ENCODE data around the gene KLHDC4.

KLHDC4 gene

DNA sequence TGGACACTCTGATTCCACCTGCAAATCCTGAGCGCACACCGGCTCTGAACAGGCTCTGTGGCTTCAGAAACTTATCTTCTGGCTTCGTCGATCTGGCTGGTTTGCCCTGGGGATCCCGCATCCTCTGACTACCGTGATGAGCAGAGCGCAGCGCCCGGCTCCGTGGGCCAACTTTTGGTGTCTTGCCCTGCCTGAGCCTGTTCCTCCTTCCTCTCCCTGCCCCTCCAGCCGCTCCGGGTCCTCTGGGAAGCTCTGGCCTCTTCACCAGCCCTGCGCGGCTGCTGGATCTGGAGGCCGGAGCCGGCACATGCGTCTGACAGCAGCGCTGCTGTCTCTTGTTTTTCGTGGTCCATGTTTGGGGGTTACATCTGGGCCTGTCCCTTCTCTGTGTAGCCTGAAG lies 97.8 kb downstream of the KLHDC4 start:
- TF ChIP-seq, protein P1, sequence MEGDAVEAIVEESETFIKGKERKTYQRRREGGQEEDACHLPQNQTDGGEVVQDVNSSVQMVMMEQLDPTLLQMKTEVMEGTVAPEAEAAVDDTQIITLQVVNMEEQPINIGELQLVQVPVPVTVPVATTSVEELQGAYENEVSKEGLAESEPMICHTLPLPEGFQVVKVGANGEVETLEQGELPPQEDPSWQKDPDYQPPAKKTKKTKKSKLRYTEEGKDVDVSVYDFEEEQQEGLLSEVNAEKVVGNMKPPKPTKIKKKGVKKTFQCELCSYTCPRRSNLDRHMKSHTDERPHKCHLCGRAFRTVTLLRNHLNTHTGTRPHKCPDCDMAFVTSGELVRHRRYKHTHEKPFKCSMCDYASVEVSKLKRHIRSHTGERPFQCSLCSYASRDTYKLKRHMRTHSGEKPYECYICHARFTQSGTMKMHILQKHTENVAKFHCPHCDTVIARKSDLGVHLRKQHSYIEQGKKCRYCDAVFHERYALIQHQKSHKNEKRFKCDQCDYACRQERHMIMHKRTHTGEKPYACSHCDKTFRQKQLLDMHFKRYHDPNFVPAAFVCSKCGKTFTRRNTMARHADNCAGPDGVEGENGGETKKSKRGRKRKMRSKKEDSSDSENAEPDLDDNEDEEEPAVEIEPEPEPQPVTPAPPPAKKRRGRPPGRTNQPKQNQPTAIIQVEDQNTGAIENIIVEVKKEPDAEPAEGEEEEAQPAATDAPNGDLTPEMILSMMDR (IDR thresholded peaks at IDR 0.05; ENCODE audit: low read depth, low read length): no peak
- no peaks in the 10 kb centered on the region for H3K27me3 ChIP-seq

DNA sequence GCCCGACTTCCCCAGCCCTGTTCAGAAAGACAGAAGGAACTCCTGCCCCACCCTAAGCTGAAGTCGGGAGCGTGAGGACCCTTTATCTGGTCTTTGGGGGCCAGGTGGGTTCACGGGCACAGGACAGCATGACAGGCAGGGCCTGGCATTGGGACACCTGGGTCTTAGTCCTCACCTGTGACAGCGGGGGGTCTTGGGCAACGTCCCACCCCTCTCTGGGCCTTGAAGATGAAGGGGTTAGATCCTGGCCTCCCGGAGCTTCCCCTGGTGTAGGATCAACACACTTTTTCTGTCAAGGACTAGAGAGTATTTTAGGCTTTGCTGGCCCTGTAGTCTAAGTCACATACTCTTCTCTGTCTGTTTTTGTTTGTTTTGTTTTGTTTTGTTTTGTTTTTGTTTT lies 98.3 kb downstream of the KLHDC4 start:
- no peaks in the 10 kb centered on the region for H3K4me1 ChIP-seq
- no peaks in the 10 kb centered on the region for H3K9me3 ChIP-seq
- TF ChIP-seq, protein P1 (IDR thresholded peaks at IDR 0.05; ENCODE audit: low read depth, low read length): no peak
- H3K4me3 ChIP-seq (ENCODE audit: low read depth, low read length): no peak overlapping the region
- no peak for DNase-seq
- no peaks in the 10 kb centered on the region for H3K36me3 ChIP-seq
- no peaks in the 10 kb centered on the region for H3K27me3 ChIP-seq

More for the DNA sequence above, 97.8 kb downstream of the KLHDC4 start:
- no peak for DNase-seq
- no peaks in the 10 kb centered on the region for H3K4me1 ChIP-seq
- H3K4me3 ChIP-seq (ENCODE audit: low read depth, low read length): no peak overlapping the region
- no peaks in the 10 kb centered on the region for H3K9me3 ChIP-seq
- no peaks in the 10 kb centered on the region for H3K36me3 ChIP-seq

DNA sequence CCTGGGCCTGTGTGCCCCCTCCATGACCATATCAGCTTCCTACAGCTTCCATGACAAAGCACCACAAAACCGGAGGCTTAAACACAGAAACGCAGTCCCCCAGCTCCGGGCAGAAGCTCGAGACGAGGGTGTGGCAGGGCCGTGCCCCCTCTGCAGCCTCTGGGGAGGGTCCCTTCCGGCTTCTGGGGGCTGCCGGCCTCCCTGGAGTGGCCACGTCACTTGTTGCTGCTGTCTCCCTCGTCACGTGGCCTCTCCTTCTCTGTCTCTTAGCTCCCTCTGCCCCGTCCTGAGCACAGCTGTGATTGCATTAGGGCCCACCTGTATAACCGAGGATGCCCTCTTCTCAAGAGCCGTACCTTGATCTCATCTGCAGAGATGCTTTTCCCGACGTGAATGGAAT lies 98.9 kb downstream of the KLHDC4 start:
- H3K36me3 ChIP-seq: no peaks in the 10 kb centered on the region
- no peak overlapping the region for H3K4me3 ChIP-seq (ENCODE audit: low read depth, low read length)
- DNase-seq: no peak
- TF ChIP-seq, protein P1 (IDR thresholded peaks at IDR 0.05; ENCODE audit: low read depth, low read length): no peak
- H3K27me3 ChIP-seq: no peaks in the 10 kb centered on the region
- H3K4me1 ChIP-seq: no peaks in the 10 kb centered on the region
- no peaks in the 10 kb centered on the region for H3K9me3 ChIP-seq

DNA sequence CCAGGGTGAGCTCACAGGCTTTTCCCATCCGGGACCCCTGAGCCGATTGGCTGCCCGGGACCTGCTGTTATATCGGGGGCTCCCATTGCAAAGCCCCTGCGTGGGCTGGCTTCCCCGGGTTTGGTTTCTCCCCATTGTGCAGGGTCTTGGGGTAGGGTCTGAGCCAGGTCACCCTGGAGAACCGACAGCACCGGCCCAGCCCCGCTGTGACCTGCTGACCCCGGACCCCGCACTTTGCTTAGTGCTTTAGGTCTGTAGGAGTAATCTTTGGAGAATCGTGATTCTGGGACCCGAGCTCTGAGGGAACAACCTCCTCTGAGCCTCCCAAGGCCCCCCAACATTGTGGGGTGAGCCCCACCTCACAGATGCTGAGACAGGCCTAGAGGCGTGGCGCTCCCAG lies 100.6 kb downstream of the KLHDC4 start:
- Histone ChIP-seq H3K36me3 (no peaks in the 10 kb centered on the region), H3K27me3 (no peaks in the 10 kb centered on the region), H3K9me3 (no peaks in the 10 kb centered on the region), H3K4me3 (ENCODE audit: low read depth, low read length) (no peak overlapping the region), H3K4me1 (no peaks in the 10 kb centered on the region)
- TF ChIP-seq, protein P1 (IDR thresholded peaks at IDR 0.05; ENCODE audit: low read depth, low read length): no peak
- DNase-seq: no peak

DNA sequence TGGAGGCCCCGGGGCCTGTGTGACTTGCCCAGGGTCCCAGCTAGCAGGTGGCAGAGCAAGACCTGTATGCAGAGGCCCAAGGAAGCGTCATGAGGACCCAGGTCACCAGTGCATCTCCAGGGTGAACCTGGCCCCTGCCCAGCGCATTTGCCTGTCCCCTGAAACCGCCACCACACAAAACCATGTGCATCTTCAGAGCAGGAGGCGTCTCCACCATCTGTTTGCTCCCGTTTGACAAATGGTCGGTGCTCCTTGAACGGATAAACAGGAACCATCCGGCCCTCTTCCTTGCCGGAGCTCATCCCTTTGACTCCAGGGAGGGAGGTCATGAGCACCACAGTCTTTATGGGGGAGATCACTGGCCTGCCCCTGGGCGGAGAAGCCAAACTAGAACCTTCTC lies 101.0 kb downstream of the KLHDC4 start:
- Histone ChIP-seq H3K36me3 (no peaks in the 10 kb centered on the region), H3K9me3 (no peaks in the 10 kb centered on the region), H3K27me3 (no peaks in the 10 kb centered on the region), H3K4me3 (ENCODE audit: low read depth, low read length) (no peak overlapping the region), H3K4me1 (no peaks in the 10 kb centered on the region)
- TF ChIP-seq, protein P1 (IDR thresholded peaks at IDR 0.05; ENCODE audit: low read depth, low read length): no peak
- DNase-seq: no peak

DNA sequence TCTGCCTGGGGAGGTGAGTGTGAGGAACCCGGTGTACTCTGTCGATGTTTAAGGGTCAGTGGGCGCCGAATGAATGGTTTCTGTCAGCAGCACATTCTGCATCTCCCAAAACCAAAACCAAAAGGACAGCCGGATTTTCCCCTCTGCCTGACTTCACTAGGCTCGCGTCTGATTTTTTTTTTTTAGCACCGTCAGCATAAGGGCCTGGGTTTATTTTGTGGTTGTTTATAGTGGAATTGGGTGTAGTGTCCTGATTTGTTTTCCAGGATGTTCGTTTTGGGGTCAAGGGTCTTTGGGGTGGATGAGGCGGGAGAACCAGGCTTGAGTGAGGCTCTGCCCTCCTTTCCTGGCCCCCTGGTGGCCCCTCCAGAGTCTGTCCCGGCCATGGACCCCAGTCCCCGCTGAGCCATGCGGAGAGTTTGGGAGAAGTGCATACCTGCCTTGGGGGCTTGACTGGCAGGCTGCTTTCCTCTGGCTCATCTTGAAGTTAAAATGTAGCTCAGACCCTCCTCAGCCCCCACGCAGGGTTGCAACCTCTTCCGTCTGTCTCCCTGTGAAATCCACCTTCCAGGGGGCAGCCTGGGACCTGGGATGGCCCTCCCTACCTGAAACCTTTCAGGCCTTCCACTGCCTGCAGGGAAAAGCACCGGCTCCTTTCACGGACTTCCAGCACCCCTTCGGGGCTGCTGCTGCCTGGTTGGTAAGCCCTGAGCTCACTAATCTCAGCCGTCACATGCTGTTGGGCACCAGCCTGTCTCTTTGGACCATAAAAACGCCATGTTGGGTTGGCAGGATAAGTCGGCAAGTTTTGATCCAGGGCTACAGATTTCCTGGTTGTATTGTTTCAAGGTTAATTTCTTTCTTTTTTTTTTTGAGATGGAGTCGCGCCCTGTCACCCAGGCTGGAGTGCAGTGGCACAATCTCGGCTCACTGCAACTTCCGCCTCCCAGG lies 103.3 kb downstream of the KLHDC4 start:
- no peaks in the 10 kb centered on the region for H3K36me3 ChIP-seq
- no peaks in the 10 kb centered on the region for H3K4me1 ChIP-seq
- no peak for DNase-seq
- no peak overlapping the region for H3K4me3 ChIP-seq (ENCODE audit: low read depth, low read length)
- H3K27me3 ChIP-seq: no peaks in the 10 kb centered on the region
- peaks cover 5% of the 10 kb centered on the region; the same call in 1 of the 2 replicates for H3K9me3 ChIP-seq
- TF ChIP-seq, protein P1 (IDR thresholded peaks at IDR 0.05; ENCODE audit: low read depth, low read length): peak; percentile 34; the same call in 1 of the 2 replicates
